ENCODE data around the gene PHC2.
A peak's percentile ranks its signal among the peaks of the same experiment; 100 is the strongest.

Gene PHC2

GRCh38 chr1:33424610-33425009 lies 6.3 kb downstream of the PHC2 start:
- TF ChIP-seq, protein P1, sequence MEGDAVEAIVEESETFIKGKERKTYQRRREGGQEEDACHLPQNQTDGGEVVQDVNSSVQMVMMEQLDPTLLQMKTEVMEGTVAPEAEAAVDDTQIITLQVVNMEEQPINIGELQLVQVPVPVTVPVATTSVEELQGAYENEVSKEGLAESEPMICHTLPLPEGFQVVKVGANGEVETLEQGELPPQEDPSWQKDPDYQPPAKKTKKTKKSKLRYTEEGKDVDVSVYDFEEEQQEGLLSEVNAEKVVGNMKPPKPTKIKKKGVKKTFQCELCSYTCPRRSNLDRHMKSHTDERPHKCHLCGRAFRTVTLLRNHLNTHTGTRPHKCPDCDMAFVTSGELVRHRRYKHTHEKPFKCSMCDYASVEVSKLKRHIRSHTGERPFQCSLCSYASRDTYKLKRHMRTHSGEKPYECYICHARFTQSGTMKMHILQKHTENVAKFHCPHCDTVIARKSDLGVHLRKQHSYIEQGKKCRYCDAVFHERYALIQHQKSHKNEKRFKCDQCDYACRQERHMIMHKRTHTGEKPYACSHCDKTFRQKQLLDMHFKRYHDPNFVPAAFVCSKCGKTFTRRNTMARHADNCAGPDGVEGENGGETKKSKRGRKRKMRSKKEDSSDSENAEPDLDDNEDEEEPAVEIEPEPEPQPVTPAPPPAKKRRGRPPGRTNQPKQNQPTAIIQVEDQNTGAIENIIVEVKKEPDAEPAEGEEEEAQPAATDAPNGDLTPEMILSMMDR (IDR thresholded peaks at IDR 0.05; ENCODE audit: low read depth, low read length) = no peak
- no peak overlapping the region for H3K4me3 ChIP-seq (replicated peaks in 1 of 2; ENCODE audit: low read depth in 2 of 2, low read length in 2 of 2)
- DNase-seq (ENCODE audit: low read depth in 2 of 2) = peak in 1 of 2 donors; percentile 45

GRCh38 chr1:33424205-33424604 lies 6.7 kb downstream of the PHC2 start:
- TF ChIP-seq, protein P1 (IDR thresholded peaks at IDR 0.05; ENCODE audit: low read depth, low read length) = no peak
- DNase-seq (ENCODE audit: low read depth in 2 of 2) = peak; percentile 20 to 57
- no peak overlapping the region for H3K4me3 ChIP-seq (replicated peaks in 1 of 2; ENCODE audit: low read depth in 2 of 2, low read length in 2 of 2)

DNA sequence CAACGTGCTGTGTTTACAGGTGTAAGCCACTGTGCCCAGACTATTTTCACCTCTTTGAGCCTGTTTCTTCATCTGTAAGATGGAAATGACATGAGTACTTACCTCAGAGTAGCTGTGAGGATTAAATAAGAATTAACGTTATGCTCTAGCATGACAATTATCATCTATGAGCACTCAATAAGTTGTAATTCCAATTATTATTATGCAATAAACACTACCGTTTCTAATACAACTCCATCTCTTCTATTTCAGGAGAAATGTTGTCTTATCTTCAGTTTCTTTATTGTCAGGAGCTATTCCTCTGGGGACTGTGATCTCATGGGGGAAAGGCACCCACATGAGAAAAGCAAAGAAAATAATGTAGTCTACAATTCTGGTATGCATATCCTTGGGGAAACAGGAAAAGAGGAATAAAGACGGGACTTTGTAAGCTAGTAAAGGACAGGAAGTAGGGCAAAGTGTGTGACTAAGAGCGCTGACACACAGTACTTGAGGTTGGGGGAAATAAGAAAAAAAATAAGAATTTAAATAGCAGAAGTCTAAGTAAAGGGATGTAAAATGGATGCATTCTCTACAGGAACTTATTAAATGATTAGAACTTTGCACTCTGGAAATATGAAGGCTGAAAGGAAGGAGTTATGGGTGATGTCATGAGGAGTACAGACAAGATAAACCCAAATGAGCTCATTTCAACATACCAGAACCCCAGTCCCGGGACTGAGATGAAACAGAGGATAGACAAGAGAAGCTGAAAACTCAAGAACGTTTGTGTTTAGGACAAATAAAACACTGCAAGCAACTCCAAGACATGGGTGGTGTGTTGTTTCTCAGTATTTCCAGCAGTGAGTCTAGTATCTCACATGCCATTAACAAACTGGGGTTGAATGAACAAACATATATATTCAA lies 9.8 kb downstream of the PHC2 start:
- DNase-seq (ENCODE audit: low read depth in 2 of 2) = peak; percentile 33 to 82
- H3K4me3 ChIP-seq (replicated peaks in 1 of 2; ENCODE audit: low read depth in 2 of 2, low read length in 2 of 2) = no peak overlapping the region
- TF ChIP-seq, protein P1 (IDR thresholded peaks at IDR 0.05; ENCODE audit: low read depth, low read length) = no peak

DNA sequence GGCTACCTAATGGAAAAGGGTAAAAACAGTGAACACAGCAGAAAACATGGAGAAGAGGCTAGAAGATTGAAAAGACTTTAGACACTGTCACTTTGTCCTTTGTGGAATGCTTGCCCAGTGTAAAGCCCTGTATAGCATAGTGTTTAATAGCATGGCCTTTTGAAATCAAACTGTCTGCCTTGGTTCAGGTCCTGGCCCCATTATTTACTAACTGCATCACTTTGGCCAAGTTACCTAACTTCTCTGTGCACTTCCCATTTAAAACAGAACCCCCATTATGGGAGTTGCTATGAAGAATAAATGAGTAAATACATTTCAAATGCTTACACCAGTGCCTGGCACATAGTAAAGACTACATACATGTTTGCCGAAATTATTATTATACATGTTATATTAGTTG lies 12.1 kb downstream of the PHC2 start:
- no peak for DNase-seq (ENCODE audit: low read depth in 2 of 2)
- no peak overlapping the region for H3K4me3 ChIP-seq (replicated peaks in 1 of 2; ENCODE audit: low read depth in 2 of 2, low read length in 2 of 2)
- TF ChIP-seq, protein P1 (IDR thresholded peaks at IDR 0.05; ENCODE audit: low read depth, low read length) = no peak

GRCh38 chr1:33414879-33415278 lies 16.0 kb downstream of the PHC2 start:
- TF ChIP-seq, protein P1 (IDR thresholded peaks at IDR 0.05; ENCODE audit: low read depth, low read length) = no peak
- DNase-seq (ENCODE audit: low read depth in 2 of 2) = no peak
- no peak overlapping the region for H3K4me3 ChIP-seq (replicated peaks in 1 of 2; ENCODE audit: low read depth in 2 of 2, low read length in 2 of 2)

- DNase-seq (ENCODE audit: low read depth in 2 of 2) = peak; percentile 65 to 85
- peak overlapping the region in 1 of 2 donors; percentile 4 for H3K4me3 ChIP-seq (replicated peaks in 1 of 2; ENCODE audit: low read depth in 2 of 2, low read length in 2 of 2)
- TF ChIP-seq, protein P1 (IDR thresholded peaks at IDR 0.05; ENCODE audit: low read depth, low read length) = no peak
Observed at GRCh38 chr1:33410091-33410701, 20.7 kb downstream of the PHC2 start.
